Transverse colon (tissue), 4 donors: Measurements from ENCODE around the gene GNAI3. TPM values are rescaled to one million over a fixed set of nuclear protein-coding genes. Genes with fewer than 3 reads are reported as not detected.

Experiments used
- DNase-seq: peaks from one replicate; pipeline ENCODE4 v3.0.0-alpha.2; 2019
- H3K27ac ChIP-seq, 4 donors: fragments of 200-600 bp; sonication (generic); 2 replicates each; pipeline ENCODE4 v1.5.1; 2016 to 2018; ENCODE audit warnings: inconsistent platforms in 4 of 4
- H3K27me3 ChIP-seq: fragments of 200-600 bp; sonication (generic); 2 replicates; pipeline ENCODE4 v1.5.1; 2017; ENCODE audit warnings: inconsistent platforms
- H3K36me3 ChIP-seq, 4 donors: fragments of 200-600 bp; sonication (generic); 2 replicates each; pipeline ENCODE4 v1.5.1; 2017 to 2019; ENCODE audit warnings: inconsistent platforms in 4 of 4
- H3K4me1 ChIP-seq, 4 donors: fragments of 200-600 bp; sonication (generic); 2 replicates each; pipeline ENCODE4 v1.5.1; 2017 to 2020; ENCODE audit warnings: inconsistent platforms in 4 of 4
- H3K4me3 ChIP-seq, 4 donors: fragments of 200-600 bp; sonication (generic); 1 replicate in 1 of 4; 2 replicates in 3 of 4; pipeline versions ENCODE4 v1.5.1 to v1.6.1; 2017 to 2019; ENCODE audit warnings: inconsistent platforms in 4 of 4
- H3K9me3 ChIP-seq, 2 donors: fragments of 200-600 bp; sonication (generic); 2 replicates each; pipeline ENCODE4 v1.5.1; 2017 to 2019; ENCODE audit warnings: inconsistent platforms in 2 of 2
- POLR2A ChIP-seq: fragments of 450-650 bp; IDR thresholded peaks from one replicate; pipeline ENCODE4 v1.6.1; 2016; ENCODE audit warnings: antibody characterized with exemption, mild to moderate bottlenecking, moderate library complexity
- POLR2AphosphoS5 ChIP-seq, 3 donors: sonication (generic); formaldehyde crosslinking; IDR thresholded peaks; one replicate each; pipeline ENCODE4 v1.6.1; 2016; ENCODE audit warnings: antibody characterized with exemption in 3 of 3
- WGBS, 2 donors: methylation state at CpG; one replicate each; pipeline ENCODE4 v1.1.5; 2018; ENCODE audit warnings: low coverage in 1 of 2; 5-methylcytosine and 5-hydroxymethylcytosine counted together
- in situ Hi-C, 4 donors: fragments of 200-750 bp; cut with MboI; loops; one replicate each; pipeline versions ENCODE4 v1.15.0 to v1.15.1; 2017; ENCODE audit warnings: low sequenced_read_pairs in 3 of 4, low pct_ligation_motif_present in 1 of 4, low pct_unique_long_range_greater_than_20kb in 1 of 4
- intact Hi-C: fragments of 100-400 bp; cut with DNase I; formaldehyde crosslinking; loops from one replicate; pipeline ENCODE4 v1.15.1; 2023; ENCODE audit warnings: low total_unique reads
- small RNA-seq, 4 donors: library from RNA; depleted of rRNA; stranded (forward); fragments of <200 nt; gene quantifications; one replicate each; pipeline ENCODE3, GENCODE V24; 2016
- total RNA-seq, 4 donors: library from RNA; depleted of rRNA; stranded (reverse); fragments of >200 nt; gene quantifications; one replicate each; pipeline ENCODE4 v1.1.0, GENCODE V29; 2016

The GNAI3 gene
- total RNA-seq, 4 donors from 2014 or later = 2.2 to 7.5 (median 5.1) TPM

GRCh38 chr1:109667452-109668122, 119.2 kb downstream of the GNAI3 start, which contains the start of gene GSTM2:
TSS of gene GSTM2 (plus strand) at chr1:109668057. CDS start at chr1:109668116, 59 bp downstream.
- Histone ChIP-seq H3K27ac (peak within 1 kb of the TSS; percentile 35 to 78 (median 62)), H3K4me3 (peak within 1 kb of the TSS; percentile 36 to 61 (median 44)), H3K9me3 (no peaks in the 10 kb centered on the region), H3K4me1 (peaks cover 0 to 14% (median 6%) of the 10 kb centered on the region in 4 donors), H3K36me3 (no peaks in the 10 kb centered on the region), H3K27me3 (no peaks in the 10 kb centered on the region)
- 13 to 24% methylated on average over 9 to 22 of the region's 22 CpGs for WGBS, 2 donors
- TF ChIP-seq POLR2A (no peak), POLR2AphosphoS5 (IDR thresholded peaks at IDR 0.05) (peak in 1 of 3 donors; percentile 59)
- intact Hi-C loops (no loop called here), in situ Hi-C loops (loop anchor here in 1 of 4 donors (25.0 kb wide), 1 partner anchor 320 kb away; the partner anchor contains the start of gene AHCYL1)
- DNase-seq = peak; percentile 93

Small RNA genes within 50 kb of the gene (small RNA-seq; reads per million reads assigned to genes)
- 0 reads per million in 4 donors for gene RNU6V

Other genes starting within 250 kb of the GNAI3 start
- gene MYBPHL, start 241.6 kb upstream of the GNAI3 start, total RNA-seq = not detected
- gene SORT1, start 150.7 kb upstream of the GNAI3 start, total RNA-seq = 10 to 100 TPM; 53.5 to 79.3 (median 66.2) TPM
- 10 to 100 TPM; 28.4 to 41.8 (median 33.3) TPM for gene PSMA5, start 122.2 kb upstream of the GNAI3 start, total RNA-seq
- 1 to 10 TPM in 1 of 4 donors, under 1 TPM in 3; 0.40 to 4.1 (median 0.44) TPM for gene SYPL2, start 82.1 kb upstream of the GNAI3 start, total RNA-seq
- gene ATXN7L2, start 64.7 kb upstream of the GNAI3 start, total RNA-seq = 10 to 100 TPM in 1 of 4 donors, 1 to 10 TPM in 3; 2.7 to 12.3 (median 6.2) TPM
- 10 to 100 TPM; 10.5 to 37.4 (median 17.3) TPM for gene CYB561D1, start 54.5 kb upstream of the GNAI3 start, total RNA-seq
- gene AMIGO1, start 38.9 kb upstream of the GNAI3 start, total RNA-seq = 1 to 10 TPM in 2 of 4 donors, under 1 TPM in 2; 0.60 to 8.1 (median 3.5) TPM
- gene GPR61, start 8.7 kb upstream of the GNAI3 start, total RNA-seq = not detected
- gene GNAT2, start 71.0 kb downstream of the GNAI3 start, total RNA-seq = not detected
- 10 to 100 TPM; 21.3 to 59.7 (median 39.0) TPM for gene AMPD2, start 71.2 kb downstream of the GNAI3 start, total RNA-seq
- 100 to 1,000 TPM in 2 of 4 donors, 10 to 100 TPM in 2; 64.9 to 104 (median 94.8) TPM for gene GSTM4, start 107.5 kb downstream of the GNAI3 start, total RNA-seq
- 10 to 100 TPM; 27.0 to 87.5 (median 57.2) TPM for gene GSTM2, start 119.4 kb downstream of the GNAI3 start, total RNA-seq
- 10 to 100 TPM in 1 of 4 donors, not detected in 3; 18.1 TPM for gene GSTM1, start 139.2 kb downstream of the GNAI3 start, total RNA-seq
- gene GSTM5, start 163.6 kb downstream of the GNAI3 start, total RNA-seq = 1 to 10 TPM in 2 of 4 donors, not detected in 2; 1.2 to 1.4 TPM
- gene GSTM3, start 192.4 kb downstream of the GNAI3 start, total RNA-seq = 10 to 100 TPM in 3 of 4 donors, 1 to 10 TPM in 1; 8.2 to 34.1 (median 24.3) TPM
- 100 to 1,000 TPM; 228 to 468 (median 363) TPM for gene EPS8L3, start 215.3 kb downstream of the GNAI3 start, total RNA-seq